Esophagus muscularis mucosa (tissue), 4 donors: ENCODE data around the gene DENND11.

Source experiments
- CTCF ChIP-seq, 3 experiments: fragments of 200-600 bp in 2 of 3; fragments of 450-650 bp in 1 of 3; sonication (generic) in 2 of 3; IDR thresholded peaks; one replicate each; pipeline ENCODE4 v1.5.1; 2017 to 2019; ENCODE audit warnings: antibody characterized with exemption in 3 of 3, mild to moderate bottlenecking in 2 of 3, moderate library complexity in 1 of 3
- EP300 ChIP-seq: sonication (generic); formaldehyde crosslinking; IDR thresholded peaks from one replicate; pipeline ENCODE4 v1.6.1; 2017; ENCODE audit warnings: antibody characterized with exemption
- POLR2A ChIP-seq: fragments of 450-650 bp; IDR thresholded peaks from one replicate; pipeline ENCODE4 v1.6.1; 2017; ENCODE audit warnings: antibody characterized with exemption, moderate library complexity, mild to moderate bottlenecking, low read depth
- POLR2AphosphoS5 ChIP-seq, 2 donors: sonication (generic); formaldehyde crosslinking; IDR thresholded peaks; one replicate each; pipeline ENCODE4 v1.6.1; 2017; ENCODE audit warnings: antibody characterized with exemption in 2 of 2

- TF ChIP-seq CTCF (IDR thresholded peaks at IDR 0.05) (no peak), POLR2A (no peak), POLR2AphosphoS5 (IDR thresholded peaks at IDR 0.05) (no peak), EP300 (no peak)
These were observed 26.3 kb downstream of the DENND11 start for GRCh38 chr7:141675436-141676215.
